H1 (cell line): Measurements from ENCODE around the gene ASAP2. TPM values are rescaled to one million over a fixed set of nuclear protein-coding genes. Genes with fewer than 3 reads are reported as not detected.

ENCODE experiments used
- CTCF ChIA-PET: fragments of 300-600 bp; sonication (Branson Sonifier 250); formaldehyde crosslinking; loops from one replicate; lab custom pipeline; 2021; ENCODE audit not compliant: partially characterized antibody; lab: Charles Lee
- POLR2A ChIA-PET: fragments of 300-600 bp; sonication (Branson Sonifier 250); formaldehyde crosslinking; loops from one replicate; lab custom pipeline; 2021; ENCODE audit warnings: inconsistent platforms; ENCODE audit not compliant: partially characterized antibody; lab: Charles Lee
- DNase-seq, 2 experiments: peaks; one replicate each; pipeline versions ENCODE4 v3.0.0 to v3.0.0-alpha.2; 2010 to 2022; ENCODE audit warnings: low spot score in 2 of 2, low read depth in 1 of 2, mixed read lengths in 1 of 2
- FAIRE-seq: peaks from 2 replicates; lab custom pipeline; 2011; peaks lifted over from hg19 to GRCh38; lab: Jason Lieb, UNC
- H2AFZ ChIP-seq: 2 replicates; pipeline ENCODE4 v1.8.1; 2012; ENCODE audit warnings: low read length, inconsistent platforms
- H2AK5ac ChIP-seq: 2 replicates; pipeline ENCODE4 v1.6.1; 2013; ENCODE audit warnings: low read depth, low read length
- H2BK120ac ChIP-seq: replicated peaks from 2 replicates; pipeline ENCODE3; 2013; ENCODE audit warnings: low read depth, low read length, inconsistent platforms
- H2BK12ac ChIP-seq: 2 replicates; pipeline ENCODE4 v1.6.1; 2013; ENCODE audit warnings: low read depth, low read length
- H2BK15ac ChIP-seq: 2 replicates; pipeline ENCODE4 v1.6.1; 2013; ENCODE audit warnings: low read length
- H2BK20ac ChIP-seq: 2 replicates; pipeline ENCODE4 v1.6.1; 2013; ENCODE audit warnings: low read length
- H2BK5ac ChIP-seq: 2 replicates; pipeline ENCODE4 v1.6.1; 2013; ENCODE audit warnings: low read depth, low read length
- H3K14ac ChIP-seq: 2 replicates; pipeline ENCODE4 v1.6.1; 2013; ENCODE audit warnings: inconsistent platforms; ENCODE audit not compliant: insufficient read length
- H3K18ac ChIP-seq: 2 replicates; pipeline ENCODE4 v1.6.1; 2013; ENCODE audit warnings: low read length; ENCODE audit errors: extremely low read depth
- H3K23ac ChIP-seq: 2 replicates; pipeline ENCODE4 v1.6.1; 2013; ENCODE audit warnings: inconsistent platforms; ENCODE audit not compliant: insufficient read length
- H3K23me2 ChIP-seq: 2 replicates; pipeline ENCODE4 v1.6.1; 2013; ENCODE audit warnings: low read depth, low read length
- H3K27ac ChIP-seq: 2 replicates; pipeline ENCODE4 v1.6.1; 2011; ENCODE audit warnings: low read depth, low read length, inconsistent platforms
- H3K27me3 ChIP-seq, 4 experiments: replicated peaks in 1 of 4; 1 replicate in 1 of 4; 2 replicates in 3 of 4; pipeline versions ENCODE4 v1.6.1 to v1.8.1; 2011 to 2013; ENCODE audit warnings: low read length in 3 of 4, mild to moderate bottlenecking in 3 of 4, inconsistent platforms in 2 of 4, mixed read lengths in 2 of 4, moderate library complexity in 1 of 4; ENCODE audit not compliant: control insufficient read depth in 3 of 4, insufficient read depth in 3 of 4; ENCODE audit errors: extremely low read depth in 1 of 4
- H3K36me3 ChIP-seq, 4 experiments: 2 replicates each; pipeline versions ENCODE4 v1.6.1 to v1.8.1; 2011 to 2013; ENCODE audit warnings: mild to moderate bottlenecking in 4 of 4, low read length in 3 of 4, moderate library complexity in 2 of 4, control low read depth in 1 of 4, inconsistent platforms in 1 of 4; ENCODE audit not compliant: insufficient read depth in 4 of 4, control insufficient read depth in 2 of 4
- H3K4ac ChIP-seq: replicated peaks from 2 replicates; pipeline ENCODE3; 2013; ENCODE audit warnings: low read length, low read depth, mixed read lengths, inconsistent platforms; ENCODE audit not compliant: insufficient read length
- H3K4me1 ChIP-seq, 4 experiments: replicated peaks in 1 of 4; 1 replicate in 1 of 4; 2 replicates in 3 of 4; pipeline versions ENCODE4 v1.6.1 to v1.8.1; 2011 to 2013; ENCODE audit warnings: low read length in 3 of 4, inconsistent platforms in 2 of 4, mixed read lengths in 1 of 4; ENCODE audit not compliant: insufficient read depth in 4 of 4, control insufficient read depth in 3 of 4
- H3K4me2 ChIP-seq, 2 experiments: 2 replicates each; pipeline versions ENCODE4 v1.6.1 to v1.8.1; 2011 to 2013; ENCODE audit warnings: low read depth in 2 of 2, low read length in 2 of 2, control low read depth in 1 of 2, inconsistent platforms in 1 of 2, mild to moderate bottlenecking in 1 of 2; ENCODE audit not compliant: insufficient read depth in 1 of 2
- H3K4me3 ChIP-seq, 4 experiments: fragments of 200-600, 300-600 bp in 1 of 4; sonication (generic), shearing (Covaris generic), sonication (Bioruptor Twin) in 1 of 4; 2 replicates each; pipeline versions ENCODE4 v1.5.1 to v1.8.1; 2011 to 2016; ENCODE audit warnings: low read length in 4 of 4, low read depth in 3 of 4, control low read depth in 2 of 4, inconsistent platforms in 2 of 4, mild to moderate bottlenecking in 2 of 4, mixed read lengths in 1 of 4, moderate library complexity in 1 of 4; ENCODE audit not compliant: insufficient read depth in 2 of 4; ENCODE audit errors: extremely low read depth in 1 of 4
- H3K56ac ChIP-seq: replicated peaks from 2 replicates; pipeline ENCODE3; 2013; ENCODE audit warnings: low read depth, mild to moderate bottlenecking, mixed read lengths, low read length, inconsistent platforms; ENCODE audit not compliant: insufficient read length
- H3K79me1 ChIP-seq: 2 replicates; pipeline ENCODE4 v1.6.1; 2013; ENCODE audit warnings: low read depth, low read length, control low read depth
- H3K79me2 ChIP-seq, 2 experiments: 2 replicates each; pipeline versions ENCODE4 v1.6.1 to v1.8.1; 2012 to 2013; ENCODE audit warnings: low read length in 2 of 2, mild to moderate bottlenecking in 2 of 2, inconsistent platforms in 1 of 2; ENCODE audit not compliant: insufficient read depth in 2 of 2, control insufficient read depth in 1 of 2
- H3K9ac ChIP-seq, 4 experiments: replicated peaks in 1 of 4; 1 replicate in 1 of 4; 2 replicates in 3 of 4; pipeline versions ENCODE4 v1.6.1 to v1.8.1; 2011 to 2013; ENCODE audit warnings: low read depth in 3 of 4, low read length in 3 of 4, control low read depth in 2 of 4, mild to moderate bottlenecking in 2 of 4, moderate library complexity in 2 of 4, inconsistent platforms in 1 of 4; ENCODE audit errors: extremely low read depth in 1 of 4
- H3K9me3 ChIP-seq, 2 experiments: 2 replicates each; pipeline versions ENCODE4 v1.6.1 to v1.8.1; 2012 to 2013; ENCODE audit warnings: mild to moderate bottlenecking in 2 of 2, moderate library complexity in 2 of 2, control low read depth in 1 of 2, inconsistent platforms in 1 of 2, low read depth in 1 of 2, low read length in 1 of 2, mixed read lengths in 1 of 2; ENCODE audit not compliant: insufficient read depth in 2 of 2
- H4K20me1 ChIP-seq, 2 experiments: replicated peaks in 1 of 2; 2 replicates each; pipeline versions ENCODE3 to v1.8.1; 2011 to 2013; ENCODE audit warnings: inconsistent platforms in 2 of 2, low read length in 2 of 2, mild to moderate bottlenecking in 1 of 2; ENCODE audit not compliant: insufficient read depth in 2 of 2, control insufficient read depth in 1 of 2
- H4K5ac ChIP-seq: 2 replicates; pipeline ENCODE4 v1.6.1; 2013; ENCODE audit warnings: low read length, low read depth, mixed read lengths, inconsistent platforms; ENCODE audit not compliant: insufficient read length
- H4K8ac ChIP-seq: 2 replicates; pipeline ENCODE4 v1.8.0; 2013; ENCODE audit warnings: mild to moderate bottlenecking, moderate library complexity, low read length, inconsistent platforms; ENCODE audit not compliant: insufficient read depth; ENCODE audit errors: extremely low read depth
- H4K91ac ChIP-seq: replicated peaks from 2 replicates; pipeline ENCODE3; 2013; ENCODE audit warnings: low read length, mixed read lengths, inconsistent platforms; ENCODE audit not compliant: insufficient read length
- ASH2L ChIP-seq: fragments of 200-600, 300-600 bp; sonication (generic); IDR thresholded peaks from one replicate; pipeline ENCODE4 v1.7.1; 2017; ENCODE audit warnings: low read length
- CTBP2 ChIP-seq: IDR thresholded peaks from 2 replicates; pipeline ENCODE4 v1.7.0; 2011; ENCODE audit warnings: borderline replicate concordance, mild to moderate bottlenecking, moderate library complexity, mixed read lengths, low read length; ENCODE audit not compliant: insufficient read depth, insufficient read length
- KDM4A ChIP-seq: IDR thresholded peaks from one replicate; pipeline ENCODE4 v1.7.1; 2012; ENCODE audit warnings: low read depth, mild to moderate bottlenecking, moderate library complexity, low read length, inconsistent platforms; ENCODE audit not compliant: severe bottlenecking
- KDM5A ChIP-seq: fragments of 200-600 bp; IDR thresholded peaks from 2 replicates; pipeline ENCODE4 v1.7.1; 2012; ENCODE audit warnings: mild to moderate bottlenecking, low read length, inconsistent platforms, mixed read lengths
- RAD21 ChIP-seq, 2 experiments: IDR thresholded peaks in 1 of 2; conservative IDR thresholded peaks in 1 of 2; 2 replicates each; pipeline ENCODE4 v1.6.1; 2011; ENCODE audit warnings: low read depth in 2 of 2, low read length in 2 of 2, improper control_type of control experiment in 1 of 2, inconsistent platforms in 1 of 2, mild to moderate bottlenecking in 1 of 2, moderate library complexity in 1 of 2
- SUZ12 ChIP-seq: fragments of 200-600 bp; sonication (generic); IDR thresholded peaks from 2 replicates; pipeline ENCODE4 v1.6.1; 2012; ENCODE audit warnings: mild to moderate bottlenecking, inconsistent platforms, low read length, moderate library complexity, mixed read lengths
- TAF1 ChIP-seq: IDR thresholded peaks from 2 replicates; pipeline ENCODE4 v1.6.1; 2011; ENCODE audit warnings: mild to moderate bottlenecking, low read depth, low read length
- WGBS, 2 experiments: shearing (Covaris generic) in 1 of 2; methylation state at CpG; one replicate each; pipeline versions ENCODE4 v1.1.6 to v1.1.7; 2013 to 2015; ENCODE audit warnings: low lambda C conversion rate in 2 of 2, mixed read lengths in 2 of 2, inconsistent platforms in 1 of 2, low coverage in 1 of 2, missing lambda C conversion rate in 1 of 2; ENCODE audit not compliant: insufficient replicate concordance in 2 of 2, insufficient coverage in 1 of 2, insufficient read length in 1 of 2; ENCODE audit errors: extremely low coverage in 1 of 2, missing lambda C conversion rate in 1 of 2; 5-methylcytosine and 5-hydroxymethylcytosine counted together
- polyA plus RNA-seq, 7 experiments: library from polyadenylated mRNA; depleted of rRNA in 3 of 7; stranded (reverse) in 5 of 7; unstranded in 2 of 7; fragments of >200 nt in 5 of 7; fragments of 200-250 nt in 2 of 7; gene quantifications; 1 replicate in 5 of 7; 2 replicates in 1 of 7; 4 replicates in 1 of 7; pipeline versions ENCODE4 v1.2.1 to v1.2.3, GENCODE V29; 2011 to 2013; ENCODE audit warnings: missing spikeins in 2 of 7, mixed read lengths in 2 of 7
- total RNA-seq: library from RNA; stranded (reverse); fragmentation: NEBNext Ultra II Directional; extraction: Animal tissue kit (Norgen Biotek cat#: 25700); gene quantifications from 2 replicates; pipeline ENCODE4 v1.2.1, GENCODE V29; 2021
- TF ChIP-seq, protein P1 (sequence below), 3 experiments: IDR thresholded peaks; 1 replicate in 2 of 3; 2 replicates in 1 of 3; pipeline versions ENCODE4 v1.5.1 to v1.6.1; 2011; ENCODE audit warnings: low read length in 3 of 3, mild to moderate bottlenecking in 3 of 3, inconsistent platforms in 2 of 3, low read depth in 1 of 3, moderate library complexity in 1 of 3; ENCODE audit not compliant: insufficient read depth in 1 of 3; ENCODE audit errors: control extremely low read depth in 1 of 3
- TF ChIP-seq, protein P2 (sequence below): IDR thresholded peaks from 2 replicates; pipeline ENCODE4 v1.6.1; 2012; ENCODE audit warnings: low read length, inconsistent platforms

Gene ASAP2
- total and polyA plus RNA-seq, 2 of the 8 experiments (the other 6 are each of a cell fraction or from before 2014, with no cell fraction given) = 10.2 to 18.7 TPM

DNA sequence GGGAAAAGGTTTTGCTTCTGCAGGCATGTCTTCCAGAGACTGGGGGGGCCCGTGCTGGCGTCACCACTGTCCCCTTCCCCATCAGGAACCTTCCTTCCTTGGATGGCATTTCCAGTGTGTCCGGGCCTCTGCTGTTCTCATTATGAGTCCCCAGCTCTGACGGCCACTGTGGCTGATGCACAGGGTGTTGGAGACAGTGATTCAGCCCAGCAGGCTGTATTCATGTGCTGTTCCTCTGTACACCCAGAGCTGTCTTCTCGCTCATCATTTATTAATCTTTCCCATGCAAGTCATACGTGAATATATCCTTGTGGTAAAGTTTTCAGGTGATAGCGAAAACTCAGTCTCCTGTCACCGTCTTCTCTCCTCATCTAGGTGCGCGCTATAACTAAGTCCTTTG, 57.7 kb downstream of the ASAP2 start:
- no peak overlapping the region for H3K14ac ChIP-seq
- no peaks in the 10 kb centered on the region for H3K27me3 ChIP-seq
- no peak overlapping the region for H3K27ac ChIP-seq
- H3K23ac ChIP-seq = no peak overlapping the region
- no peaks in the 10 kb centered on the region for H3K23me2 ChIP-seq
- H3K9ac ChIP-seq = no peak overlapping the region
- H3K4me1 ChIP-seq = peaks cover 0 to 17% (median 2%) of the 10 kb centered on the region in 4 experiments; a peak in 5 of 7 replicates
- H3K56ac ChIP-seq = no peak overlapping the region
- no peak for DNase-seq
- H3K18ac ChIP-seq = no peak overlapping the region
- no peak overlapping the region for H4K8ac ChIP-seq
- no peak overlapping the region for H3K4ac ChIP-seq
- H2AFZ ChIP-seq = no peak overlapping the region
- no peak overlapping the region for H3K4me3 ChIP-seq
- no peak overlapping the region for H2AK5ac ChIP-seq
- POLR2A ChIA-PET = no interaction called here
- no peak overlapping the region for H4K5ac ChIP-seq
- no peak overlapping the region for H2BK120ac ChIP-seq
- no peaks in the 10 kb centered on the region; the same call in 1 of the 2 replicates for H3K79me1 ChIP-seq
- H2BK15ac ChIP-seq = no peak overlapping the region
- peaks cover 0 to 24% of the 10 kb centered on the region in 2 experiments; a peak in 1 of 4 replicates for H3K79me2 ChIP-seq
- H2BK5ac ChIP-seq = no peak overlapping the region
- H3K4me2 ChIP-seq = no peak overlapping the region
- H4K20me1 ChIP-seq = peaks cover 0 to 9% of the 10 kb centered on the region in 2 experiments
- H2BK20ac ChIP-seq = no peak overlapping the region
- 94% methylated on average over 10 of the region's 10 CpGs; no CpG with 5 or more reads in 1 of the 2 experiments for WGBS, 2 experiments
- H3K36me3 ChIP-seq = no peaks in the 10 kb centered on the region
- CTCF ChIA-PET = interaction anchor here (1.4 to 2.3 kb wide), 2 partner anchors 12 to 25 kb away, joined by 3 to 8 read pairs; no protein-coding TSS in a partner anchor
- FAIRE-seq = no peak
- no peak overlapping the region for H4K91ac ChIP-seq
- H3K9me3 ChIP-seq = no peaks in the 10 kb centered on the region
- H2BK12ac ChIP-seq = no peak overlapping the region
- TF ChIP-seq, protein P1, sequence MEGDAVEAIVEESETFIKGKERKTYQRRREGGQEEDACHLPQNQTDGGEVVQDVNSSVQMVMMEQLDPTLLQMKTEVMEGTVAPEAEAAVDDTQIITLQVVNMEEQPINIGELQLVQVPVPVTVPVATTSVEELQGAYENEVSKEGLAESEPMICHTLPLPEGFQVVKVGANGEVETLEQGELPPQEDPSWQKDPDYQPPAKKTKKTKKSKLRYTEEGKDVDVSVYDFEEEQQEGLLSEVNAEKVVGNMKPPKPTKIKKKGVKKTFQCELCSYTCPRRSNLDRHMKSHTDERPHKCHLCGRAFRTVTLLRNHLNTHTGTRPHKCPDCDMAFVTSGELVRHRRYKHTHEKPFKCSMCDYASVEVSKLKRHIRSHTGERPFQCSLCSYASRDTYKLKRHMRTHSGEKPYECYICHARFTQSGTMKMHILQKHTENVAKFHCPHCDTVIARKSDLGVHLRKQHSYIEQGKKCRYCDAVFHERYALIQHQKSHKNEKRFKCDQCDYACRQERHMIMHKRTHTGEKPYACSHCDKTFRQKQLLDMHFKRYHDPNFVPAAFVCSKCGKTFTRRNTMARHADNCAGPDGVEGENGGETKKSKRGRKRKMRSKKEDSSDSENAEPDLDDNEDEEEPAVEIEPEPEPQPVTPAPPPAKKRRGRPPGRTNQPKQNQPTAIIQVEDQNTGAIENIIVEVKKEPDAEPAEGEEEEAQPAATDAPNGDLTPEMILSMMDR (IDR thresholded peaks at IDR 0.05; ENCODE audit: control extremely low read depth in 1 of 3, insufficient read depth in 1 of 3, low read depth in 1 of 3, low read length in 3 of 3) = no peak
- TF ChIP-seq KDM4A (no peak), SUZ12 (no peak), TAF1 (no peak), RAD21 (IDR thresholded peaks at IDR 0.05 in 1 of 2, conservative IDR thresholded peaks at IDR 0.05 in 1 of 2; ENCODE audit: low read depth in 2 of 2, low read length in 2 of 2) (no peak), KDM5A (no peak), ASH2L (no peak), CTBP2 (no peak)
- TF ChIP-seq, protein P2, sequence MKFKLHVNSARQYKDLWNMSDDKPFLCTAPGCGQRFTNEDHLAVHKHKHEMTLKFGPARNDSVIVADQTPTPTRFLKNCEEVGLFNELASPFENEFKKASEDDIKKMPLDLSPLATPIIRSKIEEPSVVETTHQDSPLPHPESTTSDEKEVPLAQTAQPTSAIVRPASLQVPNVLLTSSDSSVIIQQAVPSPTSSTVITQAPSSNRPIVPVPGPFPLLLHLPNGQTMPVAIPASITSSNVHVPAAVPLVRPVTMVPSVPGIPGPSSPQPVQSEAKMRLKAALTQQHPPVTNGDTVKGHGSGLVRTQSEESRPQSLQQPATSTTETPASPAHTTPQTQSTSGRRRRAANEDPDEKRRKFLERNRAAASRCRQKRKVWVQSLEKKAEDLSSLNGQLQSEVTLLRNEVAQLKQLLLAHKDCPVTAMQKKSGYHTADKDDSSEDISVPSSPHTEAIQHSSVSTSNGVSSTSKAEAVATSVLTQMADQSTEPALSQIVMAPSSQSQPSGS = no peak
